ENCODE results near the gene CORO7. TPM values are rescaled to one million over a fixed set of nuclear protein-coding genes. Genes with fewer than 3 reads are reported as not detected.

The CORO7 gene
- total RNA-seq, 1 donor from 2014 or later, result 39.1 TPM

- DNase-seq (ENCODE audit: low spot score in 2 of 2) (no peak), FAIRE-seq (no peak)
Measured at GRCh38 chr16:4385789-4386450, 30.5 kb downstream of the CORO7 start.

GRCh38 chr16:4385066-4385788 is 31.2 kb downstream of the CORO7 start:
- FAIRE-seq (no peak), DNase-seq (ENCODE audit: low spot score in 2 of 2) (no peak)

GRCh38 chr16:4384509-4384942 is 31.9 kb downstream of the CORO7 start:
- FAIRE-seq (no peak), DNase-seq (ENCODE audit: low spot score in 2 of 2) (no peak)

- FAIRE-seq, result no peak
Measured at GRCh38 chr16:4383591-4384444, 32.6 kb downstream of the CORO7 start.

GRCh38 chr16:4382795-4383357 is 33.5 kb downstream of the CORO7 start:
- DNase-seq (ENCODE audit: low spot score in 2 of 2), result no peak
- no peak for FAIRE-seq

More at GRCh38 chr16:4383591-4384444, 32.6 kb downstream of the CORO7 start:
- no peak for DNase-seq (ENCODE audit: low spot score in 2 of 2)

- FAIRE-seq (no peak), DNase-seq (ENCODE audit: low spot score in 2 of 2) (no peak)
Measured at GRCh38 chr16:4381935-4382794, 34.2 kb downstream of the CORO7 start.

GRCh38 chr16:4381072-4381934 is 35.1 kb downstream of the CORO7 start:
- DNase-seq (ENCODE audit: low spot score in 2 of 2), result peak in 1 of 2 donors; percentile 71
- no peak for FAIRE-seq

GRCh38 chr16:4380119-4381063 is 36.0 kb downstream of the CORO7 start:
- DNase-seq (ENCODE audit: low spot score in 2 of 2) (no peak), FAIRE-seq (no peak)

GRCh38 chr16:4378999-4379690 is 37.3 kb downstream of the CORO7 start:
- FAIRE-seq (no peak), DNase-seq (ENCODE audit: low spot score in 2 of 2) (no peak)

- no peak for DNase-seq (ENCODE audit: low spot score in 2 of 2)
- FAIRE-seq, result no peak
Measured at GRCh38 chr16:4378161-4378666, 38.2 kb downstream of the CORO7 start.

GRCh38 chr16:4377573-4378154 is 38.7 kb downstream of the CORO7 start:
- FAIRE-seq (no peak), DNase-seq (ENCODE audit: low spot score in 2 of 2) (no peak)

- no peak for FAIRE-seq
Measured at GRCh38 chr16:4376893-4377572, 39.4 kb downstream of the CORO7 start.

GRCh38 chr16:4376126-4376892 is 40.1 kb downstream of the CORO7 start:
- FAIRE-seq, result no peak
- DNase-seq (ENCODE audit: low spot score in 2 of 2), result peak; percentile 78 to 83

More at GRCh38 chr16:4376893-4377572, 39.4 kb downstream of the CORO7 start:
- DNase-seq (ENCODE audit: low spot score in 2 of 2), result no peak

- DNase-seq (ENCODE audit: low spot score in 2 of 2), result no peak
- no peak for FAIRE-seq
Measured at GRCh38 chr16:4375717-4376116, 40.7 kb downstream of the CORO7 start.

All from frontal cortex (tissue), 4 donors.